Renal pelvis (tissue), 4 donors: Measurements from ENCODE around the gene AKAP3. TPM values are rescaled to one million over a fixed set of nuclear protein-coding genes. Genes with fewer than 3 reads are reported as not detected.

ENCODE experiments used
- DNase-seq: peaks from one replicate; pipeline ENCODE4 v3.0.0-alpha.2; 2013
- polyA plus RNA-seq, 3 donors: library from polyadenylated mRNA; unstranded; fragments of 120-200 nt; gene quantifications; one replicate each; pipeline ENCODE4 v1.2.1, GENCODE V29; 2013; ENCODE audit not compliant: insufficient read length in 3 of 3

AKAP3 gene
- polyA plus RNA-seq, 3 donors: 3.8 to 6.2 (median 4.7) TPM

- DNase-seq: no peak
Measured at GRCh38 chr12:4603946-4604345, 44.9 kb downstream of the AKAP3 start.

GRCh38 chr12:4603421-4603820, 45.4 kb downstream of the AKAP3 start:
- no peak for DNase-seq

- no peak for DNase-seq
Measured at GRCh38 chr12:4595881-4596280, 53.0 kb downstream of the AKAP3 start.

- DNase-seq: no peak
Measured at GRCh38 chr12:4591180-4591687, 57.6 kb downstream of the AKAP3 start.

DNA sequence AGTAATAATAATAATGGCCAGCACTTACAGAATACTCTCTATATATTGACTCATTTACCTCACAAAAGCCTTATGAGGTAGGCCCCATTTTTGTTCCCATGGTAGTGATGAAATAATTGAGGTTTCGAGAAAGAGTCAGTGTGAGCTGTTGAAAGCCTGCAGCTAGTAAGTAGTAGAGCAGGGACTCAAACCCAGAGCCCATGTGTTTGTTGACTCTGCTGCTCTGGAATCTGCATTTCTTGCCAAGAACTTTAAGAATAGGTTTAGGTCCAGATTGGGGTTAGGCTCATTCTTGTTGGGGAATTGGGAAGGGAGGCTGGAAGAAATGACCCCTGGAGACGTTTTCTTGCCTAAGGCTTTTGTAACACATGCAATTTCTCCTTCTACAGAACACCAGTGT, 58.9 kb downstream of the AKAP3 start:
- no peak for DNase-seq

GRCh38 chr12:4588916-4589315, 59.9 kb downstream of the AKAP3 start:
- no peak for DNase-seq

DNA sequence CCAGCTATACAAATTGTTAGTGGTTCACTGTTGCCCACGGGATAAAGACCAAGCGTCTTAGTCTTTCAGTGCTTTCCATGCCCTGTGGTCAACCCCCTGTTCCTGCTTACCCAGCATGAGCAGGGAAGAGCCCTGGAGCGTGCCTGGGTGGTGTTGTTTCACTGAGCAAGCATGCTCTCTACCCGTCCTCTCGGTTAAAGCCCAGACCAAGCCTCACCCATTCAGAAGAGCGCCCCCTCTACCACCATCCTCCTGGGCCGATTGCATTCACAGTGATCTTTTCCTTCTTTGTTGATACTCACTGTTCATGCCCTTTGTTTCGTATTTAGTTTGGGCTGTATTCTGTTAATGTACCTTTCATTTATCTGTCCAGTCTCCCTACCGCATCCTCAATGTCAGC, 61.7 kb downstream of the AKAP3 start:
- DNase-seq: no peak

- no peak for DNase-seq
Measured at GRCh38 chr12:4586500-4586899, 62.4 kb downstream of the AKAP3 start.

DNA sequence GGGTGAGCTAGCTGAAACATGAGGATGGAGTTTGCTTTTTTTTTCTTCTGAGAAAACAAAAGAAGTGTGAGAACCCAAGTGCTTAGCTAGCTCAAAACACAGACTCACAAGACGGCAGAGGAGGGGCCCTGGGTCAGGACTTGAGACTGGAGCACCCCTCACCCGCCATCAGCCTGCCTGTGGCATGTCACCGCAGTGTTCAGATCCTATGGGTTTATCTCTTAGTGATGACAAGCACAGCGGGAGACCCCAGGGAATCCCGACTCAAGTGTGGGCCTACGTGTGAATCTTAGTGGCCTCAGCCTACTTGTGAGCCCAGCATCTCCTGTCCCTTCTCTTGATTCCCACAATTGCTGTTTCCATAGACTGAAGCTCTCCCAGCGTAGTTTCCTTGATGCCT, 64.0 kb downstream of the AKAP3 start:
- DNase-seq: no peak

GRCh38 chr12:4584281-4584680, 64.6 kb downstream of the AKAP3 start:
- no peak for DNase-seq

- no peak for DNase-seq
Measured at GRCh38 chr12:4580281-4580688, 68.6 kb downstream of the AKAP3 start.

GRCh38 chr12:4579305-4580102, 69.3 kb downstream of the AKAP3 start:
- no peak for DNase-seq

- DNase-seq: no peak
Measured at GRCh38 chr12:4572680-4573079, 76.2 kb downstream of the AKAP3 start.

DNA sequence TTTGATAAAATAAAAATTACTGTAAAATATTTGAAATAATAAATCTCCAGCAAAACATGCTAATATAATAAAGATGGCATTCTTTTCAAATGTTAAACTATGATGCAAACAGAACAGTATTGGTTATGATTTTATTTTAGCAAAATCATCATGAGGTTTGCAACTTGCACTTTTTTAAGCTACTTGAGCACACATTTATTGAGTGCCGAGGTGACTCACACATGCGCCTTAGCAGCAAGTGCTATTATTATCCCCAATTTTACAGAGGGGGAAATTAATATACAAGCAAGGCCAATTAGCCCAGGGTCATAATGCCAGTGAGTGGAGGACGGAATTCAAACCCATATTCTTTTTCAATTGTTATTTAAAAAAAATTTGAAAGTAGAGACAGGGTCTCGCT, 79.6 kb downstream of the AKAP3 start:
- no peak for DNase-seq

DNA sequence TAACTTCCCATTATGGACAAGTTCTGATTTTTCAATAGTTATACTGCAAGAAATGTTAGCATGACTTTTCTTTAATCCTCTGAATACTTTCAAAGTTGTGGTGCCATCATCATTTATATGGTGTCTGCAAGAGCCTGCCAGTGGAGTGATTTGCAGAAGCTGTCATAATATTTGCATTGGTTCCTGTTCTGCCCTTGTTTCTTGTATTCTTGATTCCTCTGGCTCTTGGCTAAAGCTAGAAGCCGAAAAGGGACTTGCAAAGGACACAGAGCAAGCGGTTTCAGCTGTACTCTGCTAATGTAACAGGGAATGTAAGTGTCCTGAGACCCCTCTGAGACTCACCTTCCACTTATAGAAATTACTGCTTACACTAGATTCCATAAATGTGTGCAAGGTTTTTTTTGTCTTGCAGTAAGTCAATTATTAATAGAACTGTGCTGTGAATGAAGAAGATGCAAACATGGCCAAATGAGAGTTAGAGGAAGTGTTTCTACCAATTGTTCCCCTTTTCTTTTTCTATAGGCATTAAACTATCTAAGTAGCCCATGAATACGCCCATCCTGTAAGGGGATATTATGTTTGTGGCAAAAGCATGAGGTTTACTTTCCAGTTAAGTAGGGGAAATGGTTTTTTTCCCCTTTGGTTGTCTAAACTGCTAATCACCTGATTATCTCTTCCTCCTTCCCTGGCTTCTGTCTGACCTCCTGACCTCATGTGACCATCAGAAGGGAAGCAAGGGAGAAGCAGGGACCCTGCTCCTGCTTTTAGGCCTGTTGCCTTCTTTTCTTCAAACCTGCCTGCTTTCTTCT, 81.6 kb downstream of the AKAP3 start:
- no peak for DNase-seq

GRCh38 chr12:4566474-4566873, 82.4 kb downstream of the AKAP3 start:
- DNase-seq: no peak

Other genes with a start within 250 kb of the AKAP3 start
- not detected for gene FGF6, start 203.2 kb downstream of the AKAP3 start, polyA plus RNA-seq
- 10 to 100 TPM; 26.2 to 27.9 (median 27.1) TPM for gene RAD51AP1, start 110.2 kb downstream of the AKAP3 start, polyA plus RNA-seq
- 10 to 100 TPM; 49.8 to 54.8 (median 53.6) TPM for gene DYRK4, start 86.8 kb downstream of the AKAP3 start, polyA plus RNA-seq
- 100 to 1,000 TPM; 110 to 124 (median 117) TPM for gene NDUFA9, start 63 bp upstream of the AKAP3 start, polyA plus RNA-seq
- gene GALNT8, start 71.3 kb upstream of the AKAP3 start, polyA plus RNA-seq: 1 to 10 TPM; 2.7 to 4.0 (median 3.8) TPM